AG09319 (cell line): ENCODE results near the gene CCDC142.

ENCODE experiments used
- DNase-seq: peaks from one replicate; pipeline ENCODE4 v3.0.0-alpha.2; 2010; ENCODE audit warnings: low read depth; ENCODE audit errors: extremely low read depth
- CTCF ChIP-seq: IDR thresholded peaks from 2 replicates; pipeline ENCODE4 v1.5.1; 2011; ENCODE audit warnings: low read depth, mild to moderate bottlenecking, inconsistent platforms, low read length, moderate library complexity

Gene CCDC142

GRCh38 chr2:74499940-74500577 lies 17.3 kb upstream of the CCDC142 start:
- TF ChIP-seq CTCF: no peak
- DNase-seq: no peak

- TF ChIP-seq CTCF: no peak
- no peak for DNase-seq
Measured at GRCh38 chr2:74499267-74499939, 16.6 kb upstream of the CCDC142 start, which contains the start of gene LBX2. LBX2 (minus strand) TSS chr2:74499603; CDS start chr2:74499537, 66 bp downstream.

GRCh38 chr2:74498500-74499266 lies 15.9 kb upstream of the CCDC142 start:
- no peak for TF ChIP-seq CTCF
- DNase-seq: no peak

GRCh38 chr2:74497777-74498499 lies 15.1 kb upstream of the CCDC142 start:
- TF ChIP-seq CTCF: no peak
- DNase-seq: no peak

- DNase-seq: no peak
- no peak for TF ChIP-seq CTCF
Measured at GRCh38 chr2:74496997-74497776, 14.4 kb upstream of the CCDC142 start.

- no peak for DNase-seq
- no peak for TF ChIP-seq CTCF
Measured at GRCh38 chr2:74495440-74495839, 12.6 kb upstream of the CCDC142 start.
